NCI-H187 (cell line): ENCODE measurements around the gene SLC44A1.
"Not testable (repeated sequence)": the region's sequence is repeated elsewhere in the genome, so short reads cannot be mapped to it uniquely, and the experiment has no call there.

ENCODE experiments used
- DNase-seq, 2 experiments: peaks; one replicate each; lab custom pipeline; 2025; lab: John Stamatoyannopoulos, UW

SLC44A1 gene

GRCh38 chr9:105242557-105242956 is 1.9 kb upstream of the SLC44A1 start:
- no peak for DNase-seq

GRCh38 chr9:105243015-105243686 is 1.3 kb upstream of the SLC44A1 start:
- no peak for DNase-seq

GRCh38 chr9:105244734-105245028 is 230 bp downstream of the SLC44A1 start:
- no peak for DNase-seq

GRCh38 chr9:105245029-105245890 is 809 bp downstream of the SLC44A1 start:
- peak in 1 of 2 experiments; percentile 40 for DNase-seq

GRCh38 chr9:105245891-105246161 is 1.4 kb downstream of the SLC44A1 start:
- no peak for DNase-seq

- DNase-seq = no peak
Measured at GRCh38 chr9:105246656-105247173, 2.3 kb downstream of the SLC44A1 start.

GRCh38 chr9:105248691-105249090 is 4.2 kb downstream of the SLC44A1 start:
- no peak for DNase-seq

GRCh38 chr9:105251133-105251532 is 6.7 kb downstream of the SLC44A1 start:
- DNase-seq = no peak

- DNase-seq = no peak
Measured at GRCh38 chr9:105251733-105252404, 7.4 kb downstream of the SLC44A1 start.

GRCh38 chr9:105252405-105252756 is 7.9 kb downstream of the SLC44A1 start:
- DNase-seq = no peak

- DNase-seq = peak in 1 of 2 experiments; percentile 14
Measured at GRCh38 chr9:105254226-105254625, 9.8 kb downstream of the SLC44A1 start.

GRCh38 chr9:105255421-105255820 is 11.0 kb downstream of the SLC44A1 start:
- DNase-seq = no peak

- not testable (repeated sequence) for DNase-seq
Measured at GRCh38 chr9:105256569-105256968, 12.1 kb downstream of the SLC44A1 start.

- no peak for DNase-seq
Measured at GRCh38 chr9:105257809-105258208, 13.4 kb downstream of the SLC44A1 start.

GRCh38 chr9:105258225-105258737 is 13.8 kb downstream of the SLC44A1 start:
- no peak for DNase-seq

- DNase-seq = no peak
Measured at GRCh38 chr9:105259274-105259673, 14.8 kb downstream of the SLC44A1 start.

- no peak for DNase-seq
Measured at GRCh38 chr9:105259731-105260612, 15.5 kb downstream of the SLC44A1 start.

- no peak for DNase-seq
Measured at GRCh38 chr9:105262497-105262896, 18.0 kb downstream of the SLC44A1 start.

- no peak for DNase-seq
Measured at GRCh38 chr9:105264380-105264779, 19.9 kb downstream of the SLC44A1 start.

GRCh38 chr9:105268254-105268653 is 23.8 kb downstream of the SLC44A1 start:
- not testable (repeated sequence) for DNase-seq

GRCh38 chr9:105269593-105269992 is 25.1 kb downstream of the SLC44A1 start:
- DNase-seq = no peak

- DNase-seq = no peak
Measured at GRCh38 chr9:105270711-105271110, 26.3 kb downstream of the SLC44A1 start.
